Embryonic facial prominence (tissue), 1 donor: ENCODE measurements around the gene CYBA.

Source experiments
- DNase-seq: peaks from one replicate; pipeline ENCODE4 v3.0.0-alpha.2; 2016; ENCODE audit errors: extremely low spot score

CYBA gene

DNA sequence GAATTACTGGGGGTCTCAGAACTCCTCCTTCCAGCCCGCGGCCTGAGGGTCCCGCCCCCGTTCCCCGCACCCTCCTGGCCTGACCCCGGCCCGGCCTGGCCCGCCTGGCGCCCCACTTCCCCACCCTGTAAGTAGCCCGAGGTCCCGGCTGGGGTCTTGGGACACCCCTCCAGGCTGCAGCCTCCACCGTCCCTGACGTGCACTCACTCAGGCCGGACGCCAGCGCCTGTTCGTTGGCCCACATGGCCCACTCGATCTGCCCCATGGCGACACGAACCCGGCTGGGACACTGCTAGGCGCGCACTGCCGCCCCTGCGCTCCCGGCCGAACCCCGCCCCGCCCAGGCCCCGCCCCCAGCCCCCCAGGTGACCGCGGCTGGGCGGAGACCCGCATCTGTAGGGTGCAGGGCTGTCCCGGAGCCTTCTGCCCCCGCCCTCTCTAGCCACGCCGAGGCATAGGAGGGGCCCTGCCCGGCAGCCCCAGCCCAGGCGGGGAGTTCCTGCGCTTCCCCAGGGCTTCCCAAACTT is at the start of gene CYBA:
CYBA (minus strand) TSS at position 305 of the 527 bp plus-strand sequence; CDS start at position 265, 40 bp downstream.
- DNase-seq, result no peak

DNA sequence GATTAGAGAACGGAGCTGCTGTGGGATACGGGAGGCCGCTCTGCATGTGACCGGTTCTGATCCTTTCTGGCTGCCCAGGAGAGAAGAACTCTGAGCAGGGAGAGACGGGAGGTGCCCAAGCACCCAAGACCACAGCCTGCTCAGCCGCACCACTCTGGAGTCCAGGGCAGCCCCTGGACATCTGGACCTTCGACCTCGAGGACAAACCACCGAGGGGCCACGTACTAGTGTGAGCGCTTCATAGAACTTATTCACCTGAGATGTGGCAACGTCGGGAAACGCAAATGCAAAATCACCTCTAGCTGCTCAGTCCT is 49.4 kb upstream of the CYBA start:
- no peak for DNase-seq

DNA sequence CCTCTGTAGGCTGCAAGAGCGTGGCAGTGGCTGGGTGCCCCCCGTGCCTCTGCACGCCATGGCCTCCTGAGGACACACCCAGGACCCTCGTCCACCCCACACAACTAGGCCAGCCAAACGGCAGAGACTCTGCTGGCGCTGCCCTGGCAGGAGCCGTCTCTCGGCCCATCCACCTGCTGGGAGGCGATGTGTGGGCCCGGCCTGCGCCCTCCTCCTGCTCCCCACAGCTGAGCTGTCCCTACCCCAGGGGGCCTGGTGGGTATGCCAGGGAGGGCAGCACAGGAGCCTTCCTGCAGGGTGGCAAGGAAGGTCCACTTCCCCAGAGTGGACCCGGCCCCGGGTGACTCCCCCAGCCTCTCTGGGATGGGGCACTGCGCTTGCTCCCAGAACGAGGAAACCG is 48.3 kb upstream of the CYBA start:
- no peak for DNase-seq

DNA sequence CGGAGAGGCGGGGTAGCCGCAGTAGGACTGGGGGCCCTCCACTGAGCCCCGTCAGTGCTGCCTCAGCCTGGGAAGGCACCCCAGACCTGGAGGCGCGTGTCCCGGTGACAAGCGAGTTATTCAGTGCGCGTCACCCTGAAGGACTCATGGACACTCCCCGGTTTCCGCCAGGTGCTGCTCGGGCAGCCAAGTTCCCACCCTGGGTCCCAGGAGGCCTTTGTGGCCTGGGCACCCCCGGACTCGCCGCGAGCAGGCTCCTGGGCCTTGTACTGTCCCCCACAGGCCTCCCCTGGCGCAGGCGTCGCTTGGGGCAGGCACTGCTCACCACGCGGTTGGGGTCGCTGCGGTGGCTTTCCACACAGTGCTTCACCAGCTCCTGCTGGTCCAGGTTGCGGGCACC is 47.8 kb upstream of the CYBA start:
- DNase-seq, result no peak

DNA sequence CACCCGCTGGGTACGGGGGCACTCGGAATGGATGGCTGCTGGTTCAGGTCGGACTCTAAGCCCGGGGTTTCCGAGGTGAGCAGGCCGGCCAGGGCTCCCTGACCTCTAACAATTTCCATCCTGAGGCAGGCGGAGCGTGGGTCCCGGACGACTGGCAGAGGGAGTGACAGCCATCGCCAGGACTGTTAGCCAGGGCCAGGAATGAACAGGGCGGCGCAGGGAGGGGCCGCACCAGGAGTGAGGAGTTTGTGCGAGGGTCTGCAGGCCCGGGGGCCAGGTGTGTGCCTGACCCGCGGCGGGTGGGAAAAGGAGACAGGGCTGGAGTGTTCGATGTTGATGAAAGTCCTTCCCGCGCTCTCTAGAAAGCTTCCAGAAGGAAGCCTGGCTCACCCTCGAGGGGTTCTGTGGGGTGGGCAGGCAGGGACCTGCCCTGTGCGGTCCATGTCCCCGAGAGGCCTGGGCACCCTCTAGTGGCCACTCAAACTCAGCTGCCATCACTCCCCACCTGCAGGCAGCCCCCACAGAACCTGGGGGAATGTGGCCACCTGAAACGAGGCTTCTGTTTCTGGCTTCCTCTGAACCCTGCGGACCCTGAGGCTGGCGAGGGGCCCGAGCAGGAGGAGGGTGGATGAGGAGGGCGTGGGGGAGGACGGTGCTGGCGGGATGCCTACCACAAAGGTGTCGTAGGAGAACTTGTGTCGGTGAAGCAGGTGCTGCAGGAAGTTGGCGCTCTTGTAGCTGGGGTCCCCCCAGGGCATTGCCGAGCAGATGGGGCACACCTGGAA is 47.2 kb upstream of the CYBA start:
- no peak for DNase-seq

DNA sequence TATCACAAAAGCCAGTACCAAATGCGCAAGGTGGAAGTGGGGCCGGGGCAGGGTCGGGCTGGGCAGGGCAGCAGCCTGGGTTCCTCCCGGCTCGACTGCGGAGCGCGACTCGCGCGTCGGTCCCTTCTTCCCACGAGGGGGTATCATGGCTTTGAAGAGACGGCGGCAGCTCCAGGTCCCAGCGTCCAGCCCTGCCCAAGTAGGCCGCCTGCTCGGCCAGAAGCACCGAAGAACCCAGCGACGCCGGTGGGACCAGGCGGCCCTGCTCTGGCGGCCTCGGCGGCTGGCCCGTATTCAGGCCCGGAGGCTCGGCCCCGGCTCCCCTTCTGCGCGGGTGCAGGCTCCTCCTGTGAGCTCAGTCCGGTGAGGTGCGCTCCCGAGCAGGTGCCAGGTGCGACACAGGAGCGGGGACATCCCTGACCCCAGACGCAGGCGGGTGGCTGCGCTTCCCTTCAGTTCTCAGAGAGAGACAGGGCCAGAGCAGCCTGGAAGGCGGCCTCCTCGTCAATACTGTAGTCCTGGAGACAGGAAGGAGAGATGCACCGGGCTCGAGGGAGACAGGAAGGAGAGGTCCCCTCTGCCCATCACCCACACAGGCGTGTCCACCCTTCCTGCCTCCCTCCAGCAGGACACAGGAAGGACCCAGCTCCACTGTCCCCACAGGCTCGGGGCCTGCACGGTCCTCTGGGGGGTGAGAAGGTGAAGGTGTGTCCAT is 46.4 kb upstream of the CYBA start:
- no peak for DNase-seq

DNA sequence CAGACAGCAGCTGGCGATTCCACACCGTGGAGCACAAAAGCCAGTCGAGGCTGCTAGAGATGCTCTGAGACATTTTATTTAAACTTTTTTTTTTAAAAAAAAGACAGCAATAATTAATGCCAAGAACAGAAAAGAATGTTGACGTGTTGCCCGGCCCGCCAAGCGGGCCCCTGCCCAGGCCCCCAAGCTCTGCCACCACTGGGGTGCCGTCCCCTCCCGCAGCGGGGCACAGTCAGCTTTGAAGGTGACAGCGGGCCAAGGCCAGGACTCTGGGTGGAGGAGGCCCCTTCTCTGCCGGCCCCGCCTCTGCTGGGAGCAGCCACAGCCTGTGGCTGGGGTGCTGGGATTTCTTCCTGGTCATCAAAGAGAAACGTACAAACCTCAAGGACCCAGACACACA is 45.6 kb upstream of the CYBA start:
- DNase-seq, result no peak

DNA sequence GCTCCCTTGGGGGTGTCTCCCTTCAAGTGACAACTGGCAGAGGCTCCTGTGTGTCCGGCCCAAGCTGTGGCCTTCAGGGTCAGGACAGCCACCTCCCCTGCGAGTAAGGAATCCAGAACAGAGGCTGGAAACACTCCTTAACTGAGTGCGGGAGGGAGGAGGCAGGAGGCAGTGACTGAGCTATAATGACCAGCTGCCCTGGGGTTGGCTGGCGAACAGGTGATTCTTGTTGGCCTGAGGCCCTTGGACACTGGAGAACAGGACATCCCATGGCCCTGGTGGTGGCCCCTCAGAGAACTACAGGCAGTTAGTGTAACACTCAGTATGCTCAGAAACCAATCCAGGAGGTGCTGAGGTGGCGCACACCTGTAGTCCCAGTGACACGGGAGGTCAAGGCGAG is 44.9 kb upstream of the CYBA start:
- no peak for DNase-seq

DNA sequence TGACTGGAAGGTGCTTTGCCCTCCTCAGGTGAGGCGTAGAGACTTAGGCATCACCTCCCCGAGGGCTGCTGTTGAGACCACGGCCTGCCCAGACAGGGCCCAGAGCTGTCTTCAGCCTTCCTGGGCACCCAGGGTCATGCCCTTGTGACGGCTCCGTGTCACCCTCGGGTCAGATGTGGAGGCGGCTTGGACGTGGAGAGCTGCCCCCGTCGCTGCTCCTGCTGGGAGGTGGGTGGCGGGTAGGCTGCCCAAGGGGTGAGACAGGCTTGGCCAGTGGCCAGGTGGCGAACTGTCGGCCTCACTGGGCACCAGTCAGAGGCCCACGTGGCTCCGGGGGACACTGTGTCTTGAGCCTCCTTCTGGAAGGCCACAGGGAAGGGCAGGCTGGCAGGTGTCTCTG is 44.4 kb upstream of the CYBA start:
- no peak for DNase-seq

DNA sequence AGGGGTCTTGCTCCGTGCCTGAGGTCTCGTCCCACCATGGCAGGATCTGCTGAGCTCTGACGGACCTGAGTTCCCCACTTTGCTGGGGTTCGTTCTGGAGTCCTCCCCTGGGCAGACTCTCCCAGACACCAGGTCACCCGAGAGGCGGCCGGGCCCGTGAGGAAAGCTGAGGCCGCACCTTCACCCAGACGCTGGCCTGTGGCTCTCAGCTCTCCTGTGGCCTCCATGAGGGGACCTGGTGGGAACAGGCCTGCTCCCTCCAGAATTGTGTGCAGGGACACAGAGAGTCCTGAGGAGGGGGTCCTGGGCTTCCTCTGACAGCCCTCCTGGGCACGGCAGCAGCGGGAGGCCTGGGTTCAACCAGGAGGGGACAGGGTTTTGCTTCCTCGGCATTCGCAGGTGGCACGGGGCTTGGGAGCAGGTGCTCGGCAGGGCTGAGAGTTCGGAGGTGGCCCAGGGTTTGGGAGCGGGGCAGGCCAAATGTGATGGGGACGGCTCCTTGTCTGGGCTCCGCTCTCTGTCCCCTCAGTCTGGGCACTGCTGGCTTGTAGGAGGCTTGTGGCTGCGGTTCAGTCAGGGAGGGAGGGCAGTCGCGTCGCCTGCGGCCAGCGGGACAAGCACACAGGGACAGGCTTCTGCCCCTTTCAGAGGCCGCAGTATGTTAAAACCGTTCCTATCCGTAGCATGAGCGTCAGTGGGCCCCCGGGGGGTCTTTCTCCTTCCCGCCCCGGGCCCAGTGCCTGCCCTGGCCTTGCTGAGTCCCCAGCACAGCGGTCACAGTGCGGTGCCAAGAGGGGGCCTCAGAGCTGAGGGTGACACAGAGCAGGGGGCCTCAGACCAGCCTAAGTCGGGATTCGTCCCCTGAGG is 43.6 kb upstream of the CYBA start:
- no peak for DNase-seq

DNA sequence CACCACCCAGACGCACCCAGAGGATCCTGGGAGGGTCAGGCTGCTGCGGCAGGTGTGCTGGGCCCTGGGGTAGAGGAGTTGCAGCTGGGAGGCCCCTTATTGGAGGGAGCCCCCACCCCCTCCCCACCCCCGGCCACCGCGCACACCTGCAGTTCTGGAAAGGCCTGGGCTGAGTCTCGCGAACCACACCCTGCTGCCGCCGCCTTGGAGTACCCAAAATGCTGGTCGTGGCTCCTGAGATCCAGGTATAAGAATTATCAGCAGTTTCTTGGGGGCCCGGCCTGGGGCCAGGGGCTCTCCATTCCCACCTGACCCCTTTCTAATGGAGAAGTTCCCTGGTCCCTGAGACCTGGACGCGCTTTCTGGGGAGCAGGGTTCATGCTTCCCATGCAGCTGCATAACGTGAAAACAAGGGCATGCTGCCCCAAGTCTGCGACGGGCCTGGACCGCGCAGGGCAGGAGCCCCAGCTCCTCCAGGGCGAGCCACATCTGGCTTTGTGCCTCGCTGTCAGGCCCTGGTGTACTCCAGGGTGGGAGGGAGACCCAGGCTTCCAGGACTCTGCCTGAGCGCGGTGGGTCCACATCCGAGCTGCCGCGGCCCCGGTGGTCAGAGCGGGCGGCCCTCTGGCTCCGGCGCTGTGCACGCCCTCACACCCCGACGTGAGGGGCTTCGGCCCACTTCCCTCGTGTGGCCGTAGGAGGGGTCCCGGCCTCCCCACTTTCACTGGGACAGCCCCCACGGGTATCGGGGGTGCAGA is 42.7 kb upstream of the CYBA start:
- no peak for DNase-seq

DNA sequence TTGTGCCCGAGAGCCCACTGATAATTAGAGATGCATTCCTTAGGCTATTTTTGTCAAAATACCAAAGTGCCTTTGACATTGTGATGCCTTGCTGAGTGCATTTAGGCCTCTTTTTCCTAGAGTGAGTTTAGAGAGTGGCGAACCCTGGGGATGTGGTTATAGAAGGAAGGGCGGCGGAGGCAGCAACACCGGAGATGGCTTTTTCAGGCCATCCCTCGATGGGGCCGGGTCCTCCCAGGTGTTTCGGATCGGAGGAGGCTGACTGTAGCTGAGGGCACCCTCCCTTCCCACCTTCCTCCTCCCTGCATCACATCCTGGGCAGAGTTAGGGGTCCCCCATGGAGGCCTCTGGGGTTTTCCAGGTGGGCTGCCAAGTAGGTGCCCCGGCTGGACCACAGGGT is 42.0 kb upstream of the CYBA start:
- no peak for DNase-seq

DNA sequence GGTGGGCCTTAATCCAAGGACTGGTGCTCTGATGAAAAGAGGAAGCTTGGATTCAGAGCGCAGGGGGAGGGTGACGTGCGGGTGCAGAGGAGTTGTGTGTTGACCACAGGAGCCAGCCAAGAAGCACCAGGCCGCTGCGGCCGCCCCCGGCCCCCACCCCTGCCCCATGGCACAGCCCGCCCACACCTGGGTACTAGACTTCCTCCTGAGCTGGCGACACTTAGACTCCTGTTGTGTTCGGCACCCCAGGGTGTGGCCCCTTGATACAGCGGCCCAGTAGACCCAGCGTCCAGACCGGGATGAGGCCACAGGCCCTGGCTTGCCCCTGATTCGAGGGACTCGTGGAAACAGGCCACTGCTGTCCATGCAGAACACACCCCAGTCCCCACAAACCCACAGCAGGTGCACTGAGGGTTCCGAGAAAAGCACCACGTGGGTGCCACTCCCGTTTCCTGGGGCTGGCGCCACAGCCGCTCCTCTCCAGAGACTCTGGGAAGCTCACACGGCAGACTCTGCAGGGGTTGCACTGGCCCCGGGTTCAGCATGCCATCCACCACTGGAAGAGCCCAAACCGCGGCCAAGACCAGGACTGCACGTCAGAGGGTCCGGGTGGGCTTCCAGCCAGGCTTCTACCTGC is 41.2 kb upstream of the CYBA start:
- no peak for DNase-seq

DNA sequence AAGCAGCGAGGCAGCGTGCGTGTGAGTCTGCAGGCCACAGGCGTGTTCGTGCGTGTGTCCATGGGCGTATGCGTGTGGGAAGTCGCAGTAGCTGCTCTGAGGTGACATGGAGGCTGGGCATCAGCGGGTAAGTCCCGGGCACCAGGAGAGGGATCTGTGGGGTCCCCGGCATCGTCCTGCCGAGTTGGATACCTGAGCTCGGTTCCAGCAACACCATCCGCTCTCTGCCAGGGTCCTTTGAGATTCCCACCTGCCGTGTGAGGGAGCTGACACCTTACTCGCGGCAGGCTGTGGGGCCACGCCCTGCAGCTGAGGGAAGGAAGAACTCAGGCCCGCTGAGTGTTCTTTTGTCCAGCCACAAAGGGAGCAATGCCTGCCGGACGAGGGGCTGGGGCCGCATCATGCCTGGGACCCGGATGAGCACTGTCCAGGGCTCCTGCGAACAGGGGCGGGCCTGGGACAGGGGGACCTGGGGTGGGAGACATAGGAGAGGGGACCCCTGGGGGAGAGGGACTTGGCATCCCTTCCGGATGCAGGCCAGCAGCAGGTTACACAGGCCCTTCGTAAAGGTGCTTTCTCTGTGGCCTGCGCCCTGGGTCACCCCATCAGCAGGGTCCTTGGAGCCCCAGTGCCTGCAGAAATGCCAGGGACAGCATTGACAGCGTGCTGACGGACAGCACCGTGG is 40.4 kb upstream of the CYBA start:
- DNase-seq, result no peak

DNA sequence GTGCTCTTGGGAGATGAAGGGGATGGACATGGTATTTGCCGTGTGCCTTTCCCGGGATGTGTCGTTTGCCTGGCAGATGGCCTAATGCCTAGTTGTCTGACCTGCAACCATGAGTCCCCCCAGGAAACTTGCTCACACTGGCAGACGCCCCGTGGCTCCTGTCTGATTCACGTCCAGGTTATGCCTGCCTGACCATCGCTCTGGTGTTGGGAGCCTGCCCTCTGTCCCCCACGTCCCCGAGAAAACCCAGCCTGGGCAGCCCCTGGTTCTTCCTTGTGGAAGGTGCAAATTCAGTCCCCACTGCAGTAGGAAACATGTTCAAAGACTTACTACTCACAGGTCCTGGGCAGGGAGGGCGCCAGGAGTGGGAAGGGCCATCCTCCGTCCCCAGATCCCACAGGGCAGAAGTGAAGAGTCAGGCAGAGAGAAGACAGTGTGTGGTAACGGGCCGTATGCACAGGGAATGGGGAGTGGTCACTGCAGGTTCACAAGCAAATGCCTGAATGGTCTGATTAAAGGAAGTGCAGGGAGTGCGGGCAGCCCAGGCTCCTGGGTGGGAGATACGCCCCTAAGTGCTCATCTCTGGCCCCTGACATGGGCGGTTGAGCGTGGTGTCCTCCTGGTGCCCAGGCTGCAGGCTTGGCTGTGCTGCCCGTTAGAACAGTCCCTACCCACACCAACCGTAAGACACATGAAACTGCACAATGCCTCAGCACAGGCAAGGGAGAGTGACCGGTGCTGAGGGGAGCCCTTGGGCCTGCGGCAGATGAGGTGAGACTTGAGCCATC is 39.7 kb upstream of the CYBA start:
- no peak for DNase-seq

DNA sequence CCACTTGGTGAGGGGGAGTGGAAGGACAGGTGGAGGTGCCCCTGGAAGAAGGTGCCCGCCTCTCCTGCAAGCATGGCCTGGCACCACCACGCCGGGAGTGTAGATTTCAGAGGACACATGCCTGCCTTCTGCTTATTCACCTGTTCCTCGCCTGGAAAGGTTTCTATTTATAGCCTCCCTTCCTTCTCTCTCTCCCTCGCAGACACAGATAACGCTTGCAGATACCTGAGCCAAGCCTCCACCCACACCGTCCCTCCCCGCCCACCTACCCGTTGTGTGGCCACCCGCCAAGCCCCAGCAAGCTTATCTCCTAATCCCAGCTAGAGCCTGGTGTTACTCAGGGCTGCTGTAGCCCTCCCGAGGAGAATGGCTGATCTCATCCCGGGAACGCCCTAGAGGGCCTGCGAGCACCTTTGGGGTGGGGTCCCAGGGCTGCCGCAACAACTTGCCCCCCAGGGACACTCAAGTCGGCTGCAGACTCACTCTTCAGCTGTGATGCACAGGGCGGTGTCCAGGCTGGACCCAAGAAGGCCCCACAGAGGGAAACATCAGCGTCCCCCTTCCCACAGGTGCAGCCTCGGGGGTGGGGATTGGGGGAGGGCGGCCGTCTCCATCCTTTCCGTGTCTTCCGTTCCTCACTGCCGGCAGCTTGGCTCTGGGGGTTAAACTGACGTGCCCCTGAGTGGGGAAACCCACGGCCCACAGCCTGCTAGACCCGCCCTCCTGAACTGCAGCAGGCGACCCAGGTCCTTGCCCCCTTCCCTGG is 37.3 kb upstream of the CYBA start:
- no peak for DNase-seq

DNA sequence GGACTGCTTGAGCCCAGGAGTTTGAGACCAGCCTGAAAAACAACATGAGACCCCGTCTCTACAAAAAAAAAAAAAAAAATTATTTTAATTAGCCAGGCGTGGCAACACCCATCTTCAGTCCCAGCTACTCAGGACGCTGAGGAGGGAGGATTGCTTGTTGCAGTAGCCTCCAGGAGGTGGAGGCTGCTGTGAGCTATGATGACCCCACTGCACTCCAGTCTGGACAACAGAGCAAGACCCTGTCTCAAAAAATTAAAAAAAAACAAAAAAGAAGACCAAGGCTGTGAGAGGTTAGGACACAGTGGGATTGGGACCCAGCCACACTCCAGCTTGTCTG is 36.8 kb upstream of the CYBA start:
- no peak for DNase-seq

DNA sequence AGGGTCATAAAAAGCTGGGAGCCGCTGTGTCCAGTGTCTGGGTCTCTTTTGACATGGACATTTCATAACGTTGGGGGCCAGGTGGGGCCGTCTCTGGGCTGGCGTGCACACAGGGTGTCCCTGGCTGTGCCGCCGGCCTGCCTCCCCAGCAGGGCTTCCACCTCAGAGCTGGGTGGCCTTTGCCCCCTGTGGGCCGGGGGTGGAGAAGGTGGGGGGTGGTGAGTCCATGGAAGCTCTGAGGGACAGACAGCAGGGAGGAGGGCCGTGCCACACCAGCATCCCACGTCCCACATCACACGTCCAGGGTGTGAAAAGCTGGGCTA is 36.4 kb upstream of the CYBA start:
- DNase-seq, result no peak
